ENCODE results near the gene BCAS1.

GRCh38 chr20:53935344-53936084, 134.9 kb downstream of the BCAS1 start:
- no peak for TF ChIP-seq CTCF (IDR thresholded peaks at IDR 0.05 in 2 of 3, conservative IDR thresholded peaks at IDR 0.05 in 1 of 3; ENCODE audit: control insufficient read depth in 2 of 3, extremely low read depth in 1 of 3, insufficient read depth in 1 of 3, low read depth in 3 of 3, low read length in 3 of 3)
- no peak for TF ChIP-seq RCOR1 (conservative IDR thresholded peaks at IDR 0.05; ENCODE audit: low read depth, low read length)
- TF ChIP-seq SIN3A (IDR thresholded peaks at IDR 0.05; ENCODE audit: low read depth, low read length), result no peak
- TF ChIP-seq CREM (IDR thresholded peaks at IDR 0.05; ENCODE audit: low read depth), result no peak
- TF ChIP-seq NR2C2 (IDR thresholded peaks at IDR 0.05; ENCODE audit: borderline replicate concordance, control insufficient read depth, insufficient read length, low read depth), result no peak
